Esophagus squamous epithelium (tissue), 4 donors: ENCODE results near the gene ADK.

Source experiments
- CTCF ChIP-seq, 6 experiments: fragments of 450-650 bp in 4 of 6; fragments of 200-600 bp in 2 of 6; sonication (generic) in 2 of 6; IDR thresholded peaks; one replicate each; pipeline ENCODE4 v1.5.1; 2016 to 2019; ENCODE audit warnings: antibody characterized with exemption in 6 of 6, mild to moderate bottlenecking in 4 of 6, moderate library complexity in 4 of 6
- POLR2A ChIP-seq, 4 donors: fragments of 450-650 bp; IDR thresholded peaks; one replicate each; pipeline ENCODE4 v1.6.1; 2017; ENCODE audit warnings: antibody characterized with exemption in 4 of 4, mild to moderate bottlenecking in 4 of 4, moderate library complexity in 3 of 4

DNA sequence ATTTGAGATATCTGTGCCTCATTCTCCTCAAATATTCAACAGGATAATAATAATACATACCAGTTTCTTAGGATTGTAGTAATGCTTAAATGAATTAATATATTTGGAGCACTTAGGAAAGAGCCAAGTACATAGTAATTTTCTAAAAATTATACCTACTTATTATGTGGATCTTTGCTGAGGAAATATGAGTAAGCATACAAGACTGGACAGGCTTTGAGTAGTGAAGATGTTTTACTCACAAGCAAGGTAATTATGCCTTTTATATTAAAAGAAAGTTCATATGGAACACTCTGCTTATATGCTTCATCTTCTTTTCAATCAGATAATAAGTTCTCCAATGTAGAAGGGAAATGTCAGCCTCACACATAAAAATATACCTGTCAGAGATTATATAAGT, 337.9 kb downstream of the ADK start:
- no peak for TF ChIP-seq POLR2A (IDR thresholded peaks at IDR 0.05)
- no peak for TF ChIP-seq CTCF (IDR thresholded peaks at IDR 0.05)
